NCI-H146 treated with DMSO at 0.1 percent for 48 hours (cell line): ENCODE measurements around the gene TIMP1.

Source experiments
- DNase-seq: peaks from one replicate; lab custom pipeline; 2025; ENCODE audit not compliant: unreplicated experiment; lab: John Stamatoyannopoulos, UW

TIMP1 gene

GRCh38 chrX:47581731-47582647, at the start of gene TIMP1:
TIMP1 (plus strand) TSS chrX:47582436; CDS start chrX:47583416, 980 bp downstream.
- peak; percentile 40 for DNase-seq

GRCh38 chrX:47539860-47540259, 42.4 kb upstream of the TIMP1 start:
- no peak for DNase-seq

GRCh38 chrX:47540754-47541538, 41.3 kb upstream of the TIMP1 start:
- DNase-seq, result peak; percentile 86

- DNase-seq, result no peak
Observed at GRCh38 chrX:47543496-47543895, 38.7 kb upstream of the TIMP1 start.

GRCh38 chrX:47556045-47556623, 26.1 kb upstream of the TIMP1 start:
- peak; percentile 87 for DNase-seq

- no peak for DNase-seq
Observed at GRCh38 chrX:47558436-47558835, 23.8 kb upstream of the TIMP1 start.

GRCh38 chrX:47560179-47560933, 21.9 kb upstream of the TIMP1 start:
- DNase-seq, result no peak

GRCh38 chrX:47560934-47561658, 21.1 kb upstream of the TIMP1 start, which contains the start of gene ARAF:
ARAF (plus strand) TSS chrX:47561205; CDS start chrX:47562968, 1,763 bp downstream.
- peak; percentile 91 for DNase-seq

- no peak for DNase-seq
Observed at GRCh38 chrX:47561659-47562151, 20.5 kb upstream of the TIMP1 start.

GRCh38 chrX:47562615-47563243, 19.5 kb upstream of the TIMP1 start:
- no peak for DNase-seq

GRCh38 chrX:47563801-47564315, 18.4 kb upstream of the TIMP1 start:
- no peak for DNase-seq

GRCh38 chrX:47564438-47565085, 17.7 kb upstream of the TIMP1 start:
- DNase-seq, result no peak

- no peak for DNase-seq
Observed at GRCh38 chrX:47566841-47567240, 15.4 kb upstream of the TIMP1 start.

- no peak for DNase-seq
Observed at GRCh38 chrX:47568656-47569295, 13.5 kb upstream of the TIMP1 start.

GRCh38 chrX:47570794-47571193, 11.4 kb upstream of the TIMP1 start:
- DNase-seq, result no peak

GRCh38 chrX:47571215-47571614, 11.0 kb upstream of the TIMP1 start:
- DNase-seq, result no peak

GRCh38 chrX:47571896-47572295, 10.3 kb upstream of the TIMP1 start:
- DNase-seq, result no peak

- no peak for DNase-seq
Observed at GRCh38 chrX:47572773-47573340, 9.4 kb upstream of the TIMP1 start.
